ENCODE results near the gene TRIM44. TPM values are rescaled to one million over a fixed set of nuclear protein-coding genes. Genes with fewer than 3 reads are reported as not detected.
"Not testable (repeated sequence)": the region's sequence is repeated elsewhere in the genome, so short reads cannot be mapped to it uniquely, and the experiment has no call there.

Gene TRIM44
- total RNA-seq, 1 donor from 2014 or later = 67.0 TPM

DNA sequence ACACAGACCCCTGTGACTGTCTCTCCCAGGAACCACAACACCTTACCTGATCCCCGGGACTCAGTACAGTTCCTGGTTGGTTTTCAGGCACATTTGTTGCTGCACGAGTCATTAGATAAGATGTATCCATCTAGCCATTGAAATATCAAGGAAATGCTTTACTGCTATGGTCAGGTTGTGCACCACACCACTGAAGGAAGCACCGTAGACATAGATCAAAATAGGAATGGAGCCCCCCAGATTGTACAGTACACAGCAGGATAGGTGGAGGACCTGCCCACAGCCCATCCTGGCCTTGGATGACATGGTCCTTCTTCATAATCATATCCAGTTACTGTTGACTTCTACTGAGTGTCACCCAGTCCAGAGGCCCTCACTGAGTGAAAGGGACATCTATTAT, 195.3 kb downstream of the TRIM44 start:
- TF ChIP-seq, protein P1, sequence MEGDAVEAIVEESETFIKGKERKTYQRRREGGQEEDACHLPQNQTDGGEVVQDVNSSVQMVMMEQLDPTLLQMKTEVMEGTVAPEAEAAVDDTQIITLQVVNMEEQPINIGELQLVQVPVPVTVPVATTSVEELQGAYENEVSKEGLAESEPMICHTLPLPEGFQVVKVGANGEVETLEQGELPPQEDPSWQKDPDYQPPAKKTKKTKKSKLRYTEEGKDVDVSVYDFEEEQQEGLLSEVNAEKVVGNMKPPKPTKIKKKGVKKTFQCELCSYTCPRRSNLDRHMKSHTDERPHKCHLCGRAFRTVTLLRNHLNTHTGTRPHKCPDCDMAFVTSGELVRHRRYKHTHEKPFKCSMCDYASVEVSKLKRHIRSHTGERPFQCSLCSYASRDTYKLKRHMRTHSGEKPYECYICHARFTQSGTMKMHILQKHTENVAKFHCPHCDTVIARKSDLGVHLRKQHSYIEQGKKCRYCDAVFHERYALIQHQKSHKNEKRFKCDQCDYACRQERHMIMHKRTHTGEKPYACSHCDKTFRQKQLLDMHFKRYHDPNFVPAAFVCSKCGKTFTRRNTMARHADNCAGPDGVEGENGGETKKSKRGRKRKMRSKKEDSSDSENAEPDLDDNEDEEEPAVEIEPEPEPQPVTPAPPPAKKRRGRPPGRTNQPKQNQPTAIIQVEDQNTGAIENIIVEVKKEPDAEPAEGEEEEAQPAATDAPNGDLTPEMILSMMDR (IDR thresholded peaks at IDR 0.05) = no peak
- Mint-ChIP-seq H3K9me3 (no peaks in the 10 kb centered on the region), H3K36me3 (ENCODE audit: low read depth) (no peaks in the 10 kb centered on the region), H3K27ac (no peak overlapping the region), H3K4me3 (no peak overlapping the region), H3K27me3 (peaks cover 2% of the 10 kb centered on the region), H3K4me1 (no peaks in the 10 kb centered on the region)
- intact Hi-C loops (cut with micrococcal nuclease) = no loop called here
- ATAC-seq (ENCODE audit: low read depth) (no peak), DNase-seq (no peak)
- POLR2A ChIA-PET = no interaction called here
- CTCF ChIA-PET = no interaction called here

DNA sequence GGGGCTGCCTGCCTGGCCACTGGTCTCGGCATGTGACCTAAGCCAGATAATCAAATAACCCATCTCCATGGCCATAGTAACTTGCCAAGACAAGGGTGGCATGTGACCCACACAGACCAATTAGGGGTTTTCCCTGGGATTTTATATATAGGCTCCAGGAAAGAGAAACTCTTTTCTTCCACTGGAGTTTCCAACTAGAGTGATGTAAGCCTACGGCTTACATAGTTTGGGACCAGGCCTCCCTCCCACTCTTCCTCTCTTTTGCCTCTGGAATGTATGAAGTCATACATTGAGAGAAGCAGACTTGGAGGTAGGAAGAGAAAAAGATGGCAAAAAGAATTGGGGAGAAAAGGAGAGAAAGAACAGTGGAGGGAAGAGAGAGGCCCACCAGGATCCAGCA, 196.7 kb downstream of the TRIM44 start:
- TF ChIP-seq, protein P1 (IDR thresholded peaks at IDR 0.05) = no peak
- Mint-ChIP-seq H3K27me3 (peaks cover 7% of the 10 kb centered on the region), H3K4me3 (no peak overlapping the region), H3K27ac (no peak overlapping the region), H3K36me3 (ENCODE audit: low read depth) (no peaks in the 10 kb centered on the region), H3K9me3 (no peaks in the 10 kb centered on the region), H3K4me1 (no peaks in the 10 kb centered on the region)
- DNase-seq (no peak), ATAC-seq (ENCODE audit: low read depth) (no peak)
- ChIA-PET CTCF (no interaction called here), POLR2A (no interaction called here)
- intact Hi-C loops (cut with micrococcal nuclease) = no loop called here

DNA sequence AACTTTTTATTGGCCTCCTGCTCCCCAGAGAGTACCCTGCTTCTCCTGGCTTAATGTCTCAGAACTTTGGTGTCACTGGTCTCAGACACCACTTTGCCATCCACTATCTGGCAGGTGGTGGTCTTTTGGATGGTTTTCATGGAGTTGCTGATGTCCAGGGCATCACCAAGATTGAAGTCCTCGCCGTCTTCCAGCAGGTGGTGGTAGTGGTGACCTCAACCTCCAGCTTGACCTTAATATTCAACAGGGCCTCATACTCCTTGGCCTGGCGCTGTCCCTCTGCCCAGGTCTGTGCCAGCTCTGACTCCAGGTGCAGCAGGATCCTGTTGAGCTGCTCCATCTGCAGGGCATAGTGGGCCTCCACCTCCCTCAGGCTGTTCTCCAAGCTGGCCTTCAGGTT, 197.6 kb downstream of the TRIM44 start:
- not testable (repeated sequence) for H3K27ac Mint-ChIP-seq; ATAC-seq (ENCODE audit: low read depth)

DNA sequence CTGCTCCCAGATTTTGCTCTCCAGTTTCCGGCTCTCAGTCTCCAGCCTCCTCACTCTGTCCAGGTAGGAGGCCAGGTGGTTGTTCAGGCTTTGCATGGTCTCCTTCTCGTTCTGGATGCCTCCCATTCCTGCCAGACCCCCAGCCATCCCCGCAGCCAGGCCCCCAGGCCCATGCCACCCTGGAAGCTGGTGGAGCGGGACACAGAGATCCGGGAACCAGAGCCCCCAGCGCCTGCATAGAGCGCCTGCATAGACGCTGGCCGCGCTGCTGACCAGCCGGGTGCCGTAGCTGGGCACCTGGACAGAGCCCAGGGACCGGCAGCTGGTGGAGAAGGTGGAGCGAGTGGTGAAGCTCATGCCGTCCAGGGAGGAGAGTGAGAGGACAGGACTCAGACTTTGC, 198.6 kb downstream of the TRIM44 start:
- Mint-ChIP-seq H3K4me1 (no peaks in the 10 kb centered on the region), H3K27me3 (peaks cover 11% of the 10 kb centered on the region), H3K27ac (no peak overlapping the region), H3K4me3 (no peak overlapping the region), H3K9me3 (no peaks in the 10 kb centered on the region), H3K36me3 (ENCODE audit: low read depth) (no peaks in the 10 kb centered on the region)
- DNase-seq = no peak
- CTCF ChIA-PET = no interaction called here
- POLR2A ChIA-PET = no interaction called here
- no peak for ATAC-seq (ENCODE audit: low read depth)
- TF ChIP-seq, protein P1 (IDR thresholded peaks at IDR 0.05) = no peak
- intact Hi-C loops (cut with micrococcal nuclease) = no loop called here

More for the DNA sequence above, 197.6 kb downstream of the TRIM44 start:
- POLR2A ChIA-PET; DNase-seq; intact Hi-C loops (cut with micrococcal nuclease); H3K36me3 Mint-ChIP-seq (ENCODE audit: low read depth); H3K4me3 Mint-ChIP-seq; CTCF ChIA-PET; H3K9me3 Mint-ChIP-seq; H3K4me1 Mint-ChIP-seq: not testable (repeated sequence)
- peaks cover 10% of the 10 kb centered on the region for H3K27me3 Mint-ChIP-seq

DNA sequence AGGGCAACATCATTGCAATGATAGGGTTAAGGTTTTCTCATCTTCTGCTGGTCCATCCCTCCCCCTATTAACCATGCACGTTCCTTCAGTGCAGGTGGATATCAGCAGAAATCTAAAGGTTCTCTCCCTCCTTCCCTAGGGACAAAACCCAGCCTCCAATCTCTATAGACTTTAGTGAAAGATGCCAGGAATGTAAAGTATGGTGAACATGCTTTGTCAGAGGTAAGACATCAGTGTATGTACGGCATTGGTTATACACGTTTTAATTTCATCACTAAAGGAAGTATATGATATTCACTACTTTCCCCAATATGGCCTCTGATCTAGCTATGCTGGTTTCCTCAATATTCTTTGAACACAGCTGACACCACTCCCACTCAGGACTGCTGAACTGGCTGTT, 200.1 kb downstream of the TRIM44 start:
- TF ChIP-seq, protein P1 (IDR thresholded peaks at IDR 0.05) = no peak
- DNase-seq = no peak
- ChIA-PET CTCF (no interaction called here), POLR2A (no interaction called here)
- intact Hi-C loops (cut with micrococcal nuclease) = no loop called here
- Mint-ChIP-seq H3K27ac (no peak overlapping the region), H3K27me3 (peaks cover 11% of the 10 kb centered on the region), H3K9me3 (peaks cover 8% of the 10 kb centered on the region), H3K36me3 (ENCODE audit: low read depth) (no peaks in the 10 kb centered on the region), H3K4me1 (no peaks in the 10 kb centered on the region), H3K4me3 (no peak overlapping the region)
- no peak for ATAC-seq (ENCODE audit: low read depth)

DNA sequence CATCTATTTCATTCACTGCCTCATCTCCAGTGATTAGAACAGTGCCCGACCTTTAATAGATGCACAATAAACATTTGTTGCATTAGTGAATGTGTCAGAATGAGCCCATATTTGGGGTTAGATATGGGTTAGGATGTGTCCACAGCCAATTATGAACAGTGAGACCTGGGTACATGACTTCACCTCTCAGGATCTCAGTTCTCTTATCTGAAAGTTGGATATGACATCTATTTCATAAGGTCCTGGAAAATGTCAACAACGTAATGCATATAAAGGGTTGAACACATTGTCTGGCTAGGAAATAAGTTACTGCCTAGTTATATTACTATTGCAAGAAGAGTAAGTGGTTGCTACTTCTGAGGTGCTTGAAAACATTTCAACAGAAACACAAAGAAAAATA, 201.6 kb downstream of the TRIM44 start:
- no peaks in the 10 kb centered on the region for H3K4me1 Mint-ChIP-seq
- H3K27ac Mint-ChIP-seq = no peak overlapping the region
- H3K27me3 Mint-ChIP-seq = peaks cover 11% of the 10 kb centered on the region
- intact Hi-C loops (cut with micrococcal nuclease) = no loop called here
- ChIA-PET CTCF (no interaction called here), POLR2A (no interaction called here)
- peaks cover 17% of the 10 kb centered on the region for H3K9me3 Mint-ChIP-seq
- DNase-seq (no peak), ATAC-seq (ENCODE audit: low read depth) (no peak)
- TF ChIP-seq, protein P1 (IDR thresholded peaks at IDR 0.05) = no peak
- H3K4me3 Mint-ChIP-seq = no peak overlapping the region
- peaks cover 1% of the 10 kb centered on the region for H3K36me3 Mint-ChIP-seq (ENCODE audit: low read depth)

All from activated B cell treated with CpG ODN at 0.5 μM for 24 hours (primary cell).